Lower leg skin (tissue), 4 donors: ENCODE data around the gene PIK3CB. TPM values are rescaled to one million over a fixed set of nuclear protein-coding genes. Genes with fewer than 3 reads are reported as not detected.

Source experiments
- DNase-seq, 2 donors: peaks; one replicate each; pipeline ENCODE4 v3.0.0-alpha.2; 2019; ENCODE audit warnings: low spot score in 2 of 2
- H3K4me3 ChIP-seq: fragments of 200-600 bp; sonication (generic); 2 replicates; pipeline ENCODE4 v1.5.1; 2017; ENCODE audit warnings: mild to moderate bottlenecking, low read depth; ENCODE audit not compliant: poor library complexity, severe bottlenecking
- CTCF ChIP-seq, 3 donors: fragments of 450-650 bp; IDR thresholded peaks; one replicate each; pipeline ENCODE4 v1.5.1; 2016; ENCODE audit warnings: antibody characterized with exemption in 3 of 3, mild to moderate bottlenecking in 3 of 3, moderate library complexity in 2 of 3
- POLR2A ChIP-seq, 2 donors: fragments of 450-650 bp; IDR thresholded peaks; one replicate each; pipeline ENCODE4 v1.6.1; 2016 to 2017; ENCODE audit warnings: antibody characterized with exemption in 2 of 2, mild to moderate bottlenecking in 1 of 2, moderate library complexity in 1 of 2
- WGBS, 2 donors: methylation state at CpG; one replicate each; pipeline ENCODE4 v1.1.5; 2018; 5-methylcytosine and 5-hydroxymethylcytosine counted together
- intact Hi-C: fragments of 100-400 bp; cut with DNase I; formaldehyde crosslinking; loops from one replicate; pipeline ENCODE4 v1.15.0; 2023; ENCODE audit warnings: low total_unique reads
- total RNA-seq, 4 donors: library from RNA; depleted of rRNA; stranded (reverse); fragments of >200 nt; gene quantifications; one replicate each; pipeline ENCODE4 v1.1.0, GENCODE V29; 2016

The PIK3CB gene
- total RNA-seq, 4 donors from 2014 or later: 33.8 to 56.1 (median 50.6) TPM

GRCh38 chr3:138778643-138779042, 56.1 kb downstream of the PIK3CB start:
- DNase-seq: no peak
- no peak overlapping the region for H3K4me3 ChIP-seq
- intact Hi-C loops: no loop called here
- TF ChIP-seq POLR2A (IDR thresholded peaks at IDR 0.05) (no peak), CTCF (IDR thresholded peaks at IDR 0.05) (no peak)
- 96 to 97% methylated on average over 2 of the region's 2 CpGs for WGBS, 2 donors

GRCh38 chr3:138776961-138777360, 57.8 kb downstream of the PIK3CB start:
- 96 to 98% methylated on average over 2 of the region's 2 CpGs for WGBS, 2 donors
- intact Hi-C loops: no loop called here
- H3K4me3 ChIP-seq: no peak overlapping the region
- TF ChIP-seq POLR2A (IDR thresholded peaks at IDR 0.05): no peak
- no peak for TF ChIP-seq CTCF (IDR thresholded peaks at IDR 0.05)
- DNase-seq: no peak

GRCh38 chr3:138775254-138775595, 59.5 kb downstream of the PIK3CB start:
- intact Hi-C loops: no loop called here
- WGBS, 2 donors: 36 to 40% methylated on average over 4 of the region's 4 CpGs
- TF ChIP-seq CTCF (IDR thresholded peaks at IDR 0.05): no peak
- TF ChIP-seq POLR2A (IDR thresholded peaks at IDR 0.05): no peak
- no peak for DNase-seq
- no peak overlapping the region for H3K4me3 ChIP-seq

- TF ChIP-seq CTCF (IDR thresholded peaks at IDR 0.05): no peak
- no peak for TF ChIP-seq POLR2A (IDR thresholded peaks at IDR 0.05)
- DNase-seq: peak in 1 of 2 donors; percentile 84
- H3K4me3 ChIP-seq: no peak overlapping the region
- intact Hi-C loops: no loop called here
Observed at GRCh38 chr3:138774529-138775253, 60.0 kb downstream of the PIK3CB start.

- TF ChIP-seq POLR2A (IDR thresholded peaks at IDR 0.05) (no peak), CTCF (IDR thresholded peaks at IDR 0.05) (no peak)
- no peak overlapping the region for H3K4me3 ChIP-seq
- WGBS, 2 donors: 92 to 93% methylated on average over 2 of the region's 2 CpGs
- DNase-seq: no peak
- intact Hi-C loops: no loop called here
Observed at GRCh38 chr3:138771585-138771984, 63.1 kb downstream of the PIK3CB start.

GRCh38 chr3:138769616-138770015, 65.1 kb downstream of the PIK3CB start:
- no peak for DNase-seq
- no peak overlapping the region for H3K4me3 ChIP-seq
- TF ChIP-seq POLR2A (IDR thresholded peaks at IDR 0.05) (no peak), CTCF (IDR thresholded peaks at IDR 0.05) (no peak)
- intact Hi-C loops: no loop called here
